ENCODE measurements around the gene IL21. TPM values are rescaled to one million over a fixed set of nuclear protein-coding genes. Genes with fewer than 3 reads are reported as not detected.

Gene IL21
- total RNA-seq, 1 experiment from 2014 or later = not detected

GRCh38 chr4:122622400-122622799, 1.5 kb upstream of the IL21 start:
- H3K4me3 ChIP-seq (ENCODE audit: low read depth in 2 of 2, low read length in 2 of 2) = no peak overlapping the region
- TF ChIP-seq CTCF (IDR thresholded peaks at IDR 0.05) (no peak), TCF7L2 (IDR thresholded peaks at IDR 0.05; ENCODE audit: low read depth, low read length) (no peak), POLR2AphosphoS5 (IDR thresholded peaks at IDR 0.05; ENCODE audit: low read depth, low read length) (no peak), SIN3A (IDR thresholded peaks at IDR 0.05; ENCODE audit: borderline replicate concordance, insufficient read depth, low read depth, low read length) (no peak), REST (IDR thresholded peaks at IDR 0.05; ENCODE audit: insufficient read depth in 1 of 2, low read depth in 2 of 2, low read length in 1 of 2) (no peak)
- in situ Hi-C loops (cut with HindIII; ENCODE audit: low pct_unique_long_range_greater_than_20kb, low sequenced_read_pairs) (no loop called here), intact Hi-C loops (cut with micrococcal nuclease; ENCODE audit: unreplicated experiment) (no loop called here)
- no peak for DNase-seq (ENCODE audit: low read depth, low spot score)
- CTCF ChIA-PET = no interaction called here
- no peaks in the 10 kb centered on the region for H3K4me1 ChIP-seq (ENCODE audit: control insufficient read depth, insufficient read depth, low read length)
- H3K36me3 ChIP-seq (ENCODE audit: control insufficient read depth, insufficient read depth, low read length) = no peaks in the 10 kb centered on the region
- POLR2A ChIA-PET = no interaction called here
- no peak for ATAC-seq
- H3K9me3 ChIP-seq (ENCODE audit: control insufficient read depth, insufficient read depth, low read depth, low read length) = no peaks in the 10 kb centered on the region
- BruUV-seq (replicated peaks) = no TSS peak
- H3K27me3 ChIP-seq (ENCODE audit: control insufficient read depth, insufficient read depth, low read length) = no peaks in the 10 kb centered on the region
- no peak overlapping the region for H3K27ac ChIP-seq (ENCODE audit: low read length)

GRCh38 chr4:122619611-122620010, 1.3 kb downstream of the IL21 start:
- Histone ChIP-seq H3K36me3 (ENCODE audit: control insufficient read depth, insufficient read depth, low read length) (no peaks in the 10 kb centered on the region), H3K27me3 (ENCODE audit: control insufficient read depth, insufficient read depth, low read length) (no peaks in the 10 kb centered on the region), H3K4me3 (ENCODE audit: low read depth in 2 of 2, low read length in 2 of 2) (no peak overlapping the region), H3K9me3 (ENCODE audit: control insufficient read depth, insufficient read depth, low read depth, low read length) (no peaks in the 10 kb centered on the region), H3K27ac (ENCODE audit: low read length) (no peak overlapping the region), H3K4me1 (ENCODE audit: control insufficient read depth, insufficient read depth, low read length) (no peaks in the 10 kb centered on the region)
- POLR2A ChIA-PET = interaction anchor here (0.5 kb wide), 1 partner anchor 50 kb away, joined by 5 read pairs; no protein-coding TSS in a partner anchor
- intact Hi-C loops (cut with micrococcal nuclease; ENCODE audit: unreplicated experiment) (no loop called here), in situ Hi-C loops (cut with HindIII; ENCODE audit: low pct_unique_long_range_greater_than_20kb, low sequenced_read_pairs) (no loop called here)
- ATAC-seq = no peak
- BruUV-seq (replicated peaks) = no TSS peak
- CTCF ChIA-PET = no interaction called here
- no peak for TF ChIP-seq POLR2AphosphoS5 (IDR thresholded peaks at IDR 0.05; ENCODE audit: low read depth, low read length)
- TF ChIP-seq SIN3A (IDR thresholded peaks at IDR 0.05; ENCODE audit: borderline replicate concordance, insufficient read depth, low read depth, low read length) = no peak
- TF ChIP-seq CTCF (IDR thresholded peaks at IDR 0.05) = no peak
- no peak for TF ChIP-seq REST (IDR thresholded peaks at IDR 0.05; ENCODE audit: insufficient read depth in 1 of 2, low read depth in 2 of 2, low read length in 1 of 2)
- no peak for TF ChIP-seq TCF7L2 (IDR thresholded peaks at IDR 0.05; ENCODE audit: low read depth, low read length)
- no peak for DNase-seq (ENCODE audit: low read depth, low spot score)
